K562 (cell line): ENCODE measurements around the gene OR2C3. TPM values are rescaled to one million over a fixed set of nuclear protein-coding genes. Genes with fewer than 3 reads are reported as not detected.
A peak's percentile ranks its signal among the peaks of the same experiment; 100 is the strongest.

Experiments used
- CEBPG ChIP-seq, 3 experiments: fragments of 200-800 bp in 1 of 3; sonication (Bioruptor generic) in 1 of 3; sonication (generic) in 1 of 3; formaldehyde crosslinking in 1 of 3; IDR thresholded peaks in 2 of 3; conservative IDR thresholded peaks in 1 of 3; 2 replicates each; pipeline versions ENCODE4 v1.6.1 to v1.8.0; 2016 to 2022; ENCODE audit warnings: missing compliant biosample characterization in 2 of 3, missing genetic modification characterization in 2 of 3, mild to moderate bottlenecking in 1 of 3, missing genetic modification reagents in 1 of 3
- polyA plus RNA-seq, 8 experiments: library from polyadenylated mRNA; depleted of rRNA in 4 of 8; stranded (reverse) in 5 of 8; unstranded in 3 of 8; fragments of >200 nt; fragmentation: Nextera tagmentation in 2 of 8; fragmentation: Illumina TruSeq in 1 of 8; extraction: Ambion mirVana in 2 of 8; extraction: Trizol in 1 of 8; gene quantifications; 2 replicates each; pipeline versions ENCODE4 v1.2.1 to v1.2.3, GENCODE V29; 2011 to 2014; ENCODE audit warnings: inconsistent platforms in 1 of 8, missing spikeins in 1 of 8
- total RNA-seq, 7 experiments: library from RNA; depleted of rRNA in 6 of 7; stranded (reverse); fragments of >200 nt in 6 of 7; fragmentation: Illumina TruSeq in 2 of 7; extraction: Trizol in 2 of 7; gene quantifications; 2 replicates each; pipeline versions ENCODE4 v1.2.1 to v1.2.3, GENCODE V29; 2011 to 2021; ENCODE audit warnings: low replicate concordance in 1 of 7
- TF ChIP-seq, protein P1 (sequence below), 2 experiments: fragments of 450-650 bp; formaldehyde crosslinking in 1 of 2; IDR thresholded peaks; 2 replicates each; pipeline versions ENCODE4 v1.4.0 to v1.6.1; 2014 to 2020; ENCODE audit warnings: mild to moderate bottlenecking in 2 of 2, borderline replicate concordance in 1 of 2, low read depth in 1 of 2

The OR2C3 gene
- total and polyA plus RNA-seq, 9 of the 15 experiments (the other 6 are each of a cell fraction or from before 2014, with no cell fraction given) = under 0.01 to 0.05 (median 0.03) TPM; not detected in 4

DNA sequence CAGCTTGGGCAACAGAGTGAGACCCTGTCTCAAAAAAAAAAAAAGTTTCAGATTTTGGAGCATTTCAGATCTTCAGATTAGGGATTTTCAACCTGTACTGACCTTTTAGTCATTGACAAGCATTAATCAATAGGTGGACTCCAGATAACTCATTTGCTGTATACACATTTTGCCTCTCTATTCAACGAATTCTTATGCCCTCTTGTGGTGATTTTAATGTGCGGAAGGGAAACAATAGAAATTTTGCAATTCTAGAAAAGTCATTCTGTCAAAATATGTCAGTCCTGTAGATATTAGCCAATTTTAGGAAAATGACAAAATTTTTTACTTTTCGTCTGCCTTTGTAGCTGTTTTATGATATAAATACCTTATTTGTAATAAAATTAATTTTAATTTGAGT lies 40.3 kb upstream of the OR2C3 start (continued):
- TF ChIP-seq, protein P1, sequence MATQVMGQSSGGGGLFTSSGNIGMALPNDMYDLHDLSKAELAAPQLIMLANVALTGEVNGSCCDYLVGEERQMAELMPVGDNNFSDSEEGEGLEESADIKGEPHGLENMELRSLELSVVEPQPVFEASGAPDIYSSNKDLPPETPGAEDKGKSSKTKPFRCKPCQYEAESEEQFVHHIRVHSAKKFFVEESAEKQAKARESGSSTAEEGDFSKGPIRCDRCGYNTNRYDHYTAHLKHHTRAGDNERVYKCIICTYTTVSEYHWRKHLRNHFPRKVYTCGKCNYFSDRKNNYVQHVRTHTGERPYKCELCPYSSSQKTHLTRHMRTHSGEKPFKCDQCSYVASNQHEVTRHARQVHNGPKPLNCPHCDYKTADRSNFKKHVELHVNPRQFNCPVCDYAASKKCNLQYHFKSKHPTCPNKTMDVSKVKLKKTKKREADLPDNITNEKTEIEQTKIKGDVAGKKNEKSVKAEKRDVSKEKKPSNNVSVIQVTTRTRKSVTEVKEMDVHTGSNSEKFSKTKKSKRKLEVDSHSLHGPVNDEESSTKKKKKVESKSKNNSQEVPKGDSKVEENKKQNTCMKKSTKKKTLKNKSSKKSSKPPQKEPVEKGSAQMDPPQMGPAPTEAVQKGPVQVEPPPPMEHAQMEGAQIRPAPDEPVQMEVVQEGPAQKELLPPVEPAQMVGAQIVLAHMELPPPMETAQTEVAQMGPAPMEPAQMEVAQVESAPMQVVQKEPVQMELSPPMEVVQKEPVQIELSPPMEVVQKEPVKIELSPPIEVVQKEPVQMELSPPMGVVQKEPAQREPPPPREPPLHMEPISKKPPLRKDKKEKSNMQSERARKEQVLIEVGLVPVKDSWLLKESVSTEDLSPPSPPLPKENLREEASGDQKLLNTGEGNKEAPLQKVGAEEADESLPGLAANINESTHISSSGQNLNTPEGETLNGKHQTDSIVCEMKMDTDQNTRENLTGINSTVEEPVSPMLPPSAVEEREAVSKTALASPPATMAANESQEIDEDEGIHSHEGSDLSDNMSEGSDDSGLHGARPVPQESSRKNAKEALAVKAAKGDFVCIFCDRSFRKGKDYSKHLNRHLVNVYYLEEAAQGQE (IDR thresholded peaks at IDR 0.05; ENCODE audit: borderline replicate concordance) = peak; percentile 26; the same call in 1 of the 2 replicates
- TF ChIP-seq, protein P1 (CRISPR knock-in tag; IDR thresholded peaks at IDR 0.05; ENCODE audit: low read depth) = no peak
- no peak for TF ChIP-seq CEBPG (CRISPR knock-in tag; IDR thresholded peaks at IDR 0.05)
- TF ChIP-seq CEBPG (tag; conservative IDR thresholded peaks at IDR 0.05 in 1 of 2, IDR thresholded peaks at IDR 0.05 in 1 of 2) = peak; percentile 20 to 40; a peak in 3 of 4 replicates
